KMS-11 (cell line): ENCODE results near the gene KLHL1.

Experiments
- H2AFZ ChIP-seq: fragments of 200-600 bp; sonication (generic); 2 replicates; pipeline ENCODE4 v1.6.1; 2016; ENCODE audit warnings: antibody characterized with exemption, mixed run types, low read depth
- H3K27ac ChIP-seq: fragments of 200-600 bp; sonication (generic); 2 replicates; pipeline ENCODE4 v1.6.1; 2016; ENCODE audit warnings: mild to moderate bottlenecking, mixed run types
- H3K27me3 ChIP-seq: fragments of 200-600 bp; sonication (generic); 2 replicates; pipeline ENCODE4 v1.6.1; 2017; ENCODE audit warnings: mild to moderate bottlenecking, low read depth, mixed run types, moderate library complexity; ENCODE audit not compliant: insufficient read depth
- H3K36me3 ChIP-seq: fragments of 200-600 bp; sonication (generic); 2 replicates; pipeline ENCODE4 v1.6.1; 2017; ENCODE audit warnings: mild to moderate bottlenecking, mixed run types; ENCODE audit not compliant: insufficient read depth
- H3K4me1 ChIP-seq: fragments of 200-600 bp; sonication (generic); 2 replicates; pipeline ENCODE4 v1.6.1; 2016; ENCODE audit warnings: mild to moderate bottlenecking, low read depth, mixed run types; ENCODE audit not compliant: poor library complexity, severe bottlenecking
- H3K4me2 ChIP-seq: fragments of 200-600 bp; sonication (generic); 2 replicates; pipeline ENCODE4 v1.7.0; 2016; ENCODE audit warnings: mild to moderate bottlenecking, mixed run types
- H3K4me3 ChIP-seq: fragments of 200-600 bp; sonication (generic); IDR thresholded peaks from 2 replicates; pipeline ENCODE4 v1.6.1; 2017; ENCODE audit warnings: low read depth, low read length, mixed read lengths; ENCODE audit not compliant: insufficient read depth
- H3K79me2 ChIP-seq: fragments of 200-600 bp; sonication (generic); 2 replicates; pipeline ENCODE4 v1.6.1; 2016; ENCODE audit warnings: low read depth, mixed run types; ENCODE audit not compliant: insufficient read depth
- H3K9ac ChIP-seq: fragments of 200-600 bp; sonication (generic); 2 replicates; pipeline ENCODE4 v1.6.1; 2016; ENCODE audit warnings: mild to moderate bottlenecking, mixed run types
- H4K20me1 ChIP-seq: fragments of 200-600 bp; sonication (generic); 2 replicates; pipeline ENCODE4 v1.6.1; 2016; ENCODE audit warnings: mild to moderate bottlenecking, mixed run types; ENCODE audit not compliant: insufficient read depth
- CTCF ChIP-seq: fragments of 200-600 bp; sonication (generic); conservative IDR thresholded peaks from 2 replicates; pipeline ENCODE4 v1.6.1; 2017; ENCODE audit warnings: low read depth, mild to moderate bottlenecking, antibody characterized with exemption, low read length, moderate library complexity, mixed read lengths

The KLHL1 gene

GRCh38 chr13:69935043-69935442 lies 173.2 kb downstream of the KLHL1 start:
- Histone ChIP-seq H3K36me3 (no peaks in the 10 kb centered on the region), H2AFZ (no peak overlapping the region), H3K27me3 (no peaks in the 10 kb centered on the region), H3K27ac (no peak overlapping the region), H4K20me1 (no peaks in the 10 kb centered on the region), H3K4me3 (no peak overlapping the region), H3K9ac (no peak overlapping the region), H3K79me2 (no peaks in the 10 kb centered on the region), H3K4me1 (no peaks in the 10 kb centered on the region), H3K4me2 (no peak overlapping the region)
- TF ChIP-seq CTCF, result peak; percentile 65

- no peak overlapping the region for H3K27ac ChIP-seq
- H3K79me2 ChIP-seq, result no peaks in the 10 kb centered on the region
- no peak overlapping the region for H3K4me2 ChIP-seq
- TF ChIP-seq CTCF, result no peak
- no peak overlapping the region for H3K4me3 ChIP-seq
- H4K20me1 ChIP-seq, result no peaks in the 10 kb centered on the region
- no peaks in the 10 kb centered on the region for H3K27me3 ChIP-seq
- H3K9ac ChIP-seq, result no peak overlapping the region
- no peak overlapping the region for H2AFZ ChIP-seq
- H3K4me1 ChIP-seq, result no peaks in the 10 kb centered on the region
- H3K36me3 ChIP-seq, result no peaks in the 10 kb centered on the region
Measured at GRCh38 chr13:69928262-69928661, 180.0 kb downstream of the KLHL1 start.

- Histone ChIP-seq H3K79me2 (no peaks in the 10 kb centered on the region), H3K4me1 (no peaks in the 10 kb centered on the region), H3K9ac (no peak overlapping the region), H3K27me3 (no peaks in the 10 kb centered on the region), H3K36me3 (no peaks in the 10 kb centered on the region), H4K20me1 (no peaks in the 10 kb centered on the region), H3K4me3 (no peak overlapping the region), H2AFZ (no peak overlapping the region), H3K27ac (no peak overlapping the region), H3K4me2 (no peak overlapping the region)
- no peak for TF ChIP-seq CTCF
Measured at GRCh38 chr13:69921156-69921555, 187.1 kb downstream of the KLHL1 start.

GRCh38 chr13:69912630-69913029 lies 195.6 kb downstream of the KLHL1 start:
- Histone ChIP-seq H3K36me3 (no peaks in the 10 kb centered on the region), H3K27ac (no peak overlapping the region), H3K4me1 (no peaks in the 10 kb centered on the region), H2AFZ (no peak overlapping the region), H3K79me2 (no peaks in the 10 kb centered on the region), H3K4me3 (no peak overlapping the region), H3K9ac (no peak overlapping the region), H3K27me3 (no peaks in the 10 kb centered on the region), H3K4me2 (no peak overlapping the region), H4K20me1 (no peaks in the 10 kb centered on the region)
- no peak for TF ChIP-seq CTCF
